ENCODE measurements around the gene NAA15.
"Not testable (repeated sequence)": the region's sequence is repeated elsewhere in the genome, so short reads cannot be mapped to it uniquely, and the experiment has no call there.

Gene NAA15

GRCh38 chr4:139301113-139301820 is at the start of gene NAA15:
TSS of gene NAA15 (plus strand) at chr4:139301505. CDS start at chr4:139301778, 273 bp downstream.
- peak; percentile 91 to 95 (median 93) for DNase-seq

- no peak for DNase-seq
Measured at GRCh38 chr4:139253046-139253445, 48.3 kb upstream of the NAA15 start.

- DNase-seq, result no peak
Measured at GRCh38 chr4:139253713-139254112, 47.6 kb upstream of the NAA15 start.

GRCh38 chr4:139255581-139255980 is 45.7 kb upstream of the NAA15 start:
- DNase-seq, result not testable (repeated sequence)

GRCh38 chr4:139256349-139256748 is 45.0 kb upstream of the NAA15 start:
- no peak for DNase-seq

- no peak for DNase-seq
Measured at GRCh38 chr4:139265654-139266053, 35.7 kb upstream of the NAA15 start.

- DNase-seq, result no peak
Measured at GRCh38 chr4:139266208-139266582, 35.1 kb upstream of the NAA15 start.

GRCh38 chr4:139266583-139267257 is 34.6 kb upstream of the NAA15 start:
- DNase-seq, result peak; percentile 1 to 13 (median 2)

GRCh38 chr4:139267301-139267700 is 34.0 kb upstream of the NAA15 start:
- DNase-seq, result no peak

- DNase-seq, result no peak
Measured at GRCh38 chr4:139273835-139274234, 27.5 kb upstream of the NAA15 start.

GRCh38 chr4:139274790-139275189 is 26.5 kb upstream of the NAA15 start:
- no peak for DNase-seq

GRCh38 chr4:139275281-139275735 is 26.0 kb upstream of the NAA15 start:
- DNase-seq, result no peak

- no peak for DNase-seq
Measured at GRCh38 chr4:139278485-139278884, 22.8 kb upstream of the NAA15 start.

- DNase-seq, result no peak
Measured at GRCh38 chr4:139278912-139279759, 22.2 kb upstream of the NAA15 start.

GRCh38 chr4:139279760-139280620 is 21.3 kb upstream of the NAA15 start, which contains the start of gene MGARP:
TSS of gene MGARP (minus strand) at chr4:139280225. CDS start at chr4:139280158, 67 bp downstream.
- peak in 1 of 4 experiments; percentile 15 for DNase-seq

- DNase-seq, result no peak
Measured at GRCh38 chr4:139282065-139282720, 19.1 kb upstream of the NAA15 start.

GRCh38 chr4:139282721-139283075 is 18.6 kb upstream of the NAA15 start:
- DNase-seq, result no peak

- DNase-seq, result no peak
Measured at GRCh38 chr4:139286186-139286698, 15.1 kb upstream of the NAA15 start.

- peak; percentile 93 to 100 (median 98) for DNase-seq
Measured at GRCh38 chr4:139295206-139295941, 5.9 kb upstream of the NAA15 start.

GRCh38 chr4:139295942-139296299 is 5.4 kb upstream of the NAA15 start:
- DNase-seq, result no peak

GRCh38 chr4:139297001-139297410 is 4.3 kb upstream of the NAA15 start:
- no peak for DNase-seq
